ENCODE results near the gene FKBP9. TPM values are rescaled to one million over a fixed set of nuclear protein-coding genes. Genes with fewer than 3 reads are reported as not detected.

FKBP9 gene
- total and polyA plus RNA-seq, 2 of the 8 experiments (the other 6 are each of a cell fraction or from before 2014, with no cell fraction given) = 7.2 to 10.1 TPM

Small RNA genes lying within 50 kb of the gene (small RNA-seq; reads per million reads assigned to genes)
- gene AC083863.1 (ENCODE audit: insufficient read depth) (not detected), gene RN7SL505P (ENCODE audit: insufficient read depth) (not detected), gene RNU6-388P (ENCODE audit: insufficient read depth) (not detected), gene RPS29P14 (ENCODE audit: insufficient read depth) (not detected)

Other genes with a start within 250 kb of the FKBP9 start
- gene KBTBD2, start 65.7 kb upstream of the FKBP9 start, total RNA-seq (2021; fragmentation: NEBNext Ultra II Directional; extraction: Animal tissue kit (Norgen Biotek cat#: 25700)) = 23.4 and 25.7 TPM in 2 replicates
- gene KBTBD2, start 65.7 kb upstream of the FKBP9 start, polyA plus RNA-seq (2011; rRNA removed) = 7.4 and 13.1 TPM in 2 replicates
- gene NT5C3A, start 105.3 kb downstream of the FKBP9 start, total RNA-seq (2021; fragmentation: NEBNext Ultra II Directional; extraction: Animal tissue kit (Norgen Biotek cat#: 25700)) = 22.7 and 23.0 TPM in 2 replicates
- gene NT5C3A, start 105.3 kb downstream of the FKBP9 start, polyA plus RNA-seq (2011; rRNA removed) = 4.4 and 7.5 TPM in 2 replicates
- gene RP9, start 152.0 kb downstream of the FKBP9 start, total RNA-seq (2021; fragmentation: NEBNext Ultra II Directional; extraction: Animal tissue kit (Norgen Biotek cat#: 25700)) = 11.9 and 12.4 TPM in 2 replicates
- 11.0 TPM in 2 replicates for gene RP9, start 152.0 kb downstream of the FKBP9 start, polyA plus RNA-seq (2011; rRNA removed)
- 22.3 and 27.2 TPM in 2 replicates for gene BBS9, start 172.1 kb downstream of the FKBP9 start, total RNA-seq (2021; fragmentation: NEBNext Ultra II Directional; extraction: Animal tissue kit (Norgen Biotek cat#: 25700))
- gene BBS9, start 172.1 kb downstream of the FKBP9 start, polyA plus RNA-seq (2011; rRNA removed) = 25.0 and 37.0 TPM in 2 replicates

All from H1 (cell line).